H1 (cell line): Measurements from ENCODE around the gene HSD17B2. TPM values are rescaled to one million over a fixed set of nuclear protein-coding genes. Genes with fewer than 3 reads are reported as not detected.

Experiments used
- CTCF ChIA-PET: fragments of 300-600 bp; sonication (Branson Sonifier 250); formaldehyde crosslinking; loops from one replicate; lab custom pipeline; 2021; ENCODE audit not compliant: partially characterized antibody; lab: Charles Lee
- POLR2A ChIA-PET: fragments of 300-600 bp; sonication (Branson Sonifier 250); formaldehyde crosslinking; loops from one replicate; lab custom pipeline; 2021; ENCODE audit warnings: inconsistent platforms; ENCODE audit not compliant: partially characterized antibody; lab: Charles Lee
- DNase-seq, 2 experiments: peaks; one replicate each; pipeline versions ENCODE4 v3.0.0 to v3.0.0-alpha.2; 2010 to 2022; ENCODE audit warnings: low spot score in 2 of 2, low read depth in 1 of 2, mixed read lengths in 1 of 2
- FAIRE-seq: peaks from 2 replicates; lab custom pipeline; 2011; peaks lifted over from hg19 to GRCh38; lab: Jason Lieb, UNC
- H2AFZ ChIP-seq: 2 replicates; pipeline ENCODE4 v1.8.1; 2012; ENCODE audit warnings: low read length, inconsistent platforms
- H2AK5ac ChIP-seq: 2 replicates; pipeline ENCODE4 v1.6.1; 2013; ENCODE audit warnings: low read depth, low read length
- H2BK120ac ChIP-seq: replicated peaks from 2 replicates; pipeline ENCODE3; 2013; ENCODE audit warnings: low read depth, low read length, inconsistent platforms
- H2BK12ac ChIP-seq: 2 replicates; pipeline ENCODE4 v1.6.1; 2013; ENCODE audit warnings: low read depth, low read length
- H2BK15ac ChIP-seq: 2 replicates; pipeline ENCODE4 v1.6.1; 2013; ENCODE audit warnings: low read length
- H2BK20ac ChIP-seq: 2 replicates; pipeline ENCODE4 v1.6.1; 2013; ENCODE audit warnings: low read length
- H2BK5ac ChIP-seq: 2 replicates; pipeline ENCODE4 v1.6.1; 2013; ENCODE audit warnings: low read depth, low read length
- H3K14ac ChIP-seq: 2 replicates; pipeline ENCODE4 v1.6.1; 2013; ENCODE audit warnings: inconsistent platforms; ENCODE audit not compliant: insufficient read length
- H3K18ac ChIP-seq: 2 replicates; pipeline ENCODE4 v1.6.1; 2013; ENCODE audit warnings: low read length; ENCODE audit errors: extremely low read depth
- H3K23ac ChIP-seq: 2 replicates; pipeline ENCODE4 v1.6.1; 2013; ENCODE audit warnings: inconsistent platforms; ENCODE audit not compliant: insufficient read length
- H3K23me2 ChIP-seq: 2 replicates; pipeline ENCODE4 v1.6.1; 2013; ENCODE audit warnings: low read depth, low read length
- H3K27ac ChIP-seq: 2 replicates; pipeline ENCODE4 v1.6.1; 2011; ENCODE audit warnings: low read depth, low read length, inconsistent platforms
- H3K27me3 ChIP-seq, 4 experiments: replicated peaks in 1 of 4; 1 replicate in 1 of 4; 2 replicates in 3 of 4; pipeline versions ENCODE4 v1.6.1 to v1.8.1; 2011 to 2013; ENCODE audit warnings: low read length in 3 of 4, mild to moderate bottlenecking in 3 of 4, inconsistent platforms in 2 of 4, mixed read lengths in 2 of 4, moderate library complexity in 1 of 4; ENCODE audit not compliant: control insufficient read depth in 3 of 4, insufficient read depth in 3 of 4; ENCODE audit errors: extremely low read depth in 1 of 4
- H3K36me3 ChIP-seq, 4 experiments: 2 replicates each; pipeline versions ENCODE4 v1.6.1 to v1.8.1; 2011 to 2013; ENCODE audit warnings: mild to moderate bottlenecking in 4 of 4, low read length in 3 of 4, moderate library complexity in 2 of 4, control low read depth in 1 of 4, inconsistent platforms in 1 of 4; ENCODE audit not compliant: insufficient read depth in 4 of 4, control insufficient read depth in 2 of 4
- H3K4ac ChIP-seq: replicated peaks from 2 replicates; pipeline ENCODE3; 2013; ENCODE audit warnings: low read length, low read depth, mixed read lengths, inconsistent platforms; ENCODE audit not compliant: insufficient read length
- H3K4me1 ChIP-seq, 4 experiments: replicated peaks in 1 of 4; 1 replicate in 1 of 4; 2 replicates in 3 of 4; pipeline versions ENCODE4 v1.6.1 to v1.8.1; 2011 to 2013; ENCODE audit warnings: low read length in 3 of 4, inconsistent platforms in 2 of 4, mixed read lengths in 1 of 4; ENCODE audit not compliant: insufficient read depth in 4 of 4, control insufficient read depth in 3 of 4
- H3K4me2 ChIP-seq, 2 experiments: 2 replicates each; pipeline versions ENCODE4 v1.6.1 to v1.8.1; 2011 to 2013; ENCODE audit warnings: low read depth in 2 of 2, low read length in 2 of 2, control low read depth in 1 of 2, inconsistent platforms in 1 of 2, mild to moderate bottlenecking in 1 of 2; ENCODE audit not compliant: insufficient read depth in 1 of 2
- H3K4me3 ChIP-seq, 4 experiments: fragments of 200-600, 300-600 bp in 1 of 4; sonication (generic), shearing (Covaris generic), sonication (Bioruptor Twin) in 1 of 4; 2 replicates each; pipeline versions ENCODE4 v1.5.1 to v1.8.1; 2011 to 2016; ENCODE audit warnings: low read length in 4 of 4, low read depth in 3 of 4, control low read depth in 2 of 4, inconsistent platforms in 2 of 4, mild to moderate bottlenecking in 2 of 4, mixed read lengths in 1 of 4, moderate library complexity in 1 of 4; ENCODE audit not compliant: insufficient read depth in 2 of 4; ENCODE audit errors: extremely low read depth in 1 of 4
- H3K56ac ChIP-seq: replicated peaks from 2 replicates; pipeline ENCODE3; 2013; ENCODE audit warnings: low read depth, mild to moderate bottlenecking, mixed read lengths, low read length, inconsistent platforms; ENCODE audit not compliant: insufficient read length
- H3K79me1 ChIP-seq: 2 replicates; pipeline ENCODE4 v1.6.1; 2013; ENCODE audit warnings: low read depth, low read length, control low read depth
- H3K79me2 ChIP-seq, 2 experiments: 2 replicates each; pipeline versions ENCODE4 v1.6.1 to v1.8.1; 2012 to 2013; ENCODE audit warnings: low read length in 2 of 2, mild to moderate bottlenecking in 2 of 2, inconsistent platforms in 1 of 2; ENCODE audit not compliant: insufficient read depth in 2 of 2, control insufficient read depth in 1 of 2
- H3K9ac ChIP-seq, 4 experiments: replicated peaks in 1 of 4; 1 replicate in 1 of 4; 2 replicates in 3 of 4; pipeline versions ENCODE4 v1.6.1 to v1.8.1; 2011 to 2013; ENCODE audit warnings: low read depth in 3 of 4, low read length in 3 of 4, control low read depth in 2 of 4, mild to moderate bottlenecking in 2 of 4, moderate library complexity in 2 of 4, inconsistent platforms in 1 of 4; ENCODE audit errors: extremely low read depth in 1 of 4
- H3K9me3 ChIP-seq, 2 experiments: 2 replicates each; pipeline versions ENCODE4 v1.6.1 to v1.8.1; 2012 to 2013; ENCODE audit warnings: mild to moderate bottlenecking in 2 of 2, moderate library complexity in 2 of 2, control low read depth in 1 of 2, inconsistent platforms in 1 of 2, low read depth in 1 of 2, low read length in 1 of 2, mixed read lengths in 1 of 2; ENCODE audit not compliant: insufficient read depth in 2 of 2
- H4K20me1 ChIP-seq, 2 experiments: replicated peaks in 1 of 2; 2 replicates each; pipeline versions ENCODE3 to v1.8.1; 2011 to 2013; ENCODE audit warnings: inconsistent platforms in 2 of 2, low read length in 2 of 2, mild to moderate bottlenecking in 1 of 2; ENCODE audit not compliant: insufficient read depth in 2 of 2, control insufficient read depth in 1 of 2
- H4K5ac ChIP-seq: 2 replicates; pipeline ENCODE4 v1.6.1; 2013; ENCODE audit warnings: low read length, low read depth, mixed read lengths, inconsistent platforms; ENCODE audit not compliant: insufficient read length
- H4K8ac ChIP-seq: 2 replicates; pipeline ENCODE4 v1.8.0; 2013; ENCODE audit warnings: mild to moderate bottlenecking, moderate library complexity, low read length, inconsistent platforms; ENCODE audit not compliant: insufficient read depth; ENCODE audit errors: extremely low read depth
- H4K91ac ChIP-seq: replicated peaks from 2 replicates; pipeline ENCODE3; 2013; ENCODE audit warnings: low read length, mixed read lengths, inconsistent platforms; ENCODE audit not compliant: insufficient read length
- BCL11A ChIP-seq, 2 experiments: IDR thresholded peaks; one replicate each; pipeline ENCODE4 v1.6.1; 2011; ENCODE audit warnings: low read depth in 2 of 2, low read length in 2 of 2, mild to moderate bottlenecking in 2 of 2
- BRCA1 ChIP-seq: IDR thresholded peaks from 2 replicates; pipeline ENCODE4 v1.6.1; 2012; ENCODE audit warnings: low read depth, low read length, improper control_type of control experiment
- FOSL1 ChIP-seq: IDR thresholded peaks from 2 replicates; pipeline ENCODE4 v1.6.1; 2011; ENCODE audit warnings: mild to moderate bottlenecking, low read depth, low read length, moderate library complexity; ENCODE audit not compliant: insufficient read depth
- KDM5A ChIP-seq: fragments of 200-600 bp; IDR thresholded peaks from 2 replicates; pipeline ENCODE4 v1.7.1; 2012; ENCODE audit warnings: mild to moderate bottlenecking, low read length, inconsistent platforms, mixed read lengths
- MAFK ChIP-seq: IDR thresholded peaks from 2 replicates; pipeline ENCODE4 v1.6.1; 2012; ENCODE audit warnings: low read depth, mild to moderate bottlenecking, improper control_type of control experiment, low read length
- MAX ChIP-seq: IDR thresholded peaks from 2 replicates; pipeline ENCODE4 v1.6.1; 2012; ENCODE audit warnings: inconsistent platforms
- NRF1 ChIP-seq: IDR thresholded peaks from 2 replicates; pipeline ENCODE4 v1.6.1; 2011; ENCODE audit warnings: mild to moderate bottlenecking, low read depth, low read length, improper control_type of control experiment
- POU5F1 ChIP-seq: IDR thresholded peaks from 2 replicates; pipeline ENCODE4 v1.6.1; 2011; ENCODE audit warnings: low read depth, mild to moderate bottlenecking, low read length, moderate library complexity
- RAD21 ChIP-seq, 2 experiments: IDR thresholded peaks in 1 of 2; conservative IDR thresholded peaks in 1 of 2; 2 replicates each; pipeline ENCODE4 v1.6.1; 2011; ENCODE audit warnings: low read depth in 2 of 2, low read length in 2 of 2, improper control_type of control experiment in 1 of 2, inconsistent platforms in 1 of 2, mild to moderate bottlenecking in 1 of 2, moderate library complexity in 1 of 2
- SP4 ChIP-seq: IDR thresholded peaks from 2 replicates; pipeline ENCODE4 v1.6.1; 2012; ENCODE audit warnings: low read length, inconsistent platforms
- TBP ChIP-seq: IDR thresholded peaks from 2 replicates; pipeline ENCODE4 v1.6.1; 2011; ENCODE audit warnings: low read depth, low read length, improper control_type of control experiment
- WGBS, 2 experiments: shearing (Covaris generic) in 1 of 2; methylation state at CpG; one replicate each; pipeline versions ENCODE4 v1.1.6 to v1.1.7; 2013 to 2015; ENCODE audit warnings: low lambda C conversion rate in 2 of 2, mixed read lengths in 2 of 2, inconsistent platforms in 1 of 2, low coverage in 1 of 2, missing lambda C conversion rate in 1 of 2; ENCODE audit not compliant: insufficient replicate concordance in 2 of 2, insufficient coverage in 1 of 2, insufficient read length in 1 of 2; ENCODE audit errors: extremely low coverage in 1 of 2, missing lambda C conversion rate in 1 of 2; 5-methylcytosine and 5-hydroxymethylcytosine counted together
- polyA plus RNA-seq, 7 experiments: library from polyadenylated mRNA; depleted of rRNA in 3 of 7; stranded (reverse) in 5 of 7; unstranded in 2 of 7; fragments of >200 nt in 5 of 7; fragments of 200-250 nt in 2 of 7; gene quantifications; 1 replicate in 5 of 7; 2 replicates in 1 of 7; 4 replicates in 1 of 7; pipeline versions ENCODE4 v1.2.1 to v1.2.3, GENCODE V29; 2011 to 2013; ENCODE audit warnings: missing spikeins in 2 of 7, mixed read lengths in 2 of 7
- total RNA-seq: library from RNA; stranded (reverse); fragmentation: NEBNext Ultra II Directional; extraction: Animal tissue kit (Norgen Biotek cat#: 25700); gene quantifications from 2 replicates; pipeline ENCODE4 v1.2.1, GENCODE V29; 2021

The HSD17B2 gene
- total and polyA plus RNA-seq, 2 of the 8 experiments (the other 6 are each of a cell fraction or from before 2014, with no cell fraction given) = not detected

- H3K4ac ChIP-seq = no peak overlapping the region
- H2AFZ ChIP-seq = no peak overlapping the region
- ChIA-PET CTCF (interaction anchor here (1.2 kb wide), 2 partner anchors 10 to 20 kb away, joined by 3 to 7 read pairs; no protein-coding TSS in a partner anchor), POLR2A (no interaction called here)
- H2AK5ac ChIP-seq = no peak overlapping the region
- no peak overlapping the region for H4K91ac ChIP-seq
- no peaks in the 10 kb centered on the region for H4K20me1 ChIP-seq
- no peak overlapping the region for H3K14ac ChIP-seq
- FAIRE-seq = no peak
- no peak overlapping the region for H3K18ac ChIP-seq
- no peaks in the 10 kb centered on the region for H3K27me3 ChIP-seq
- H3K23ac ChIP-seq = no peak overlapping the region
- H3K27ac ChIP-seq = no peak overlapping the region
- no peak overlapping the region for H2BK120ac ChIP-seq
- H2BK20ac ChIP-seq = no peak overlapping the region
- H2BK5ac ChIP-seq = no peak overlapping the region
- no peak for TF ChIP-seq TBP
- no peak for TF ChIP-seq KDM5A
- TF ChIP-seq SP4 = no peak
- TF ChIP-seq MAX = no peak
- TF ChIP-seq MAFK = no peak
- no peak for TF ChIP-seq RAD21 (IDR thresholded peaks at IDR 0.05 in 1 of 2, conservative IDR thresholded peaks at IDR 0.05 in 1 of 2; ENCODE audit: low read depth in 2 of 2, low read length in 2 of 2)
- no peak for TF ChIP-seq BCL11A (IDR thresholded peaks at IDR 0.05; ENCODE audit: low read depth in 2 of 2, low read length in 2 of 2)
- no peak for TF ChIP-seq BRCA1
- no peak for TF ChIP-seq POU5F1
- no peak for TF ChIP-seq NRF1
- no peak for TF ChIP-seq FOSL1
- TF ChIP-seq, all 59 proteins: peak for 0
- Histone ChIP-seq H3K56ac (no peak overlapping the region), H3K4me3 (no peak overlapping the region), H3K4me2 (no peak overlapping the region), H4K8ac (no peak overlapping the region), H2BK12ac (no peak overlapping the region), H2BK15ac (no peak overlapping the region), H3K23me2 (no peaks in the 10 kb centered on the region), H3K9me3 (peaks cover 19 to 32% of the 10 kb centered on the region in 2 experiments), H3K36me3 (no peaks in the 10 kb centered on the region), H3K9ac (no peak overlapping the region), H3K79me1 (no peaks in the 10 kb centered on the region), H3K79me2 (no peaks in the 10 kb centered on the region), H3K4me1 (no peaks in the 10 kb centered on the region), H4K5ac (no peak overlapping the region)
- DNase-seq = no peak
- 86% methylated on average over 2 of the region's 2 CpGs; no CpG with 5 or more reads in 1 of the 2 experiments for WGBS, 2 experiments
Observed at GRCh38 chr16:82007189-82007588, 27.9 kb upstream of the HSD17B2 start.
